Stimulated activated naive CD8-positive, alpha-beta T cell treated with anti-CD3 and anti-CD28 coated beads, Interleukin-15, Interleukin-2, amounts not matched to agents 100 ng/mL and 50 ng/mL, for 24 hours (primary cell): ENCODE measurements around the gene KIAA0753.

Source experiments
- H3K27ac Mint-ChIP-seq: one replicate; pipeline ENCODE4 v1.8.0; 2021; ENCODE audit warnings: mild to moderate bottlenecking, mixed read lengths
- H3K27me3 Mint-ChIP-seq: one replicate; pipeline ENCODE4 v1.8.0; 2021; ENCODE audit warnings: mixed read lengths
- H3K36me3 Mint-ChIP-seq: one replicate; pipeline ENCODE4 v1.8.0; 2021; ENCODE audit warnings: low read depth, mixed read lengths
- H3K4me1 Mint-ChIP-seq: one replicate; pipeline ENCODE4 v1.8.0; 2021; ENCODE audit warnings: low read depth, mixed read lengths
- H3K4me3 Mint-ChIP-seq: one replicate; pipeline ENCODE4 v1.8.0; 2021; ENCODE audit warnings: mild to moderate bottlenecking, mixed read lengths
- H3K9me3 Mint-ChIP-seq: one replicate; pipeline ENCODE4 v1.8.0; 2021; ENCODE audit warnings: mixed read lengths

KIAA0753 gene

GRCh38 chr17:6531575-6531974, 108.9 kb downstream of the KIAA0753 start:
- Mint-ChIP-seq H3K27me3 (no peaks in the 10 kb centered on the region), H3K9me3 (no peaks in the 10 kb centered on the region), H3K4me3 (no peak overlapping the region), H3K4me1 (no peaks in the 10 kb centered on the region), H3K27ac (no peak overlapping the region), H3K36me3 (no peaks in the 10 kb centered on the region)

GRCh38 chr17:6530324-6530920, 110.1 kb downstream of the KIAA0753 start:
- no peaks in the 10 kb centered on the region for H3K4me1 Mint-ChIP-seq
- no peak overlapping the region for H3K27ac Mint-ChIP-seq
- no peak overlapping the region for H3K4me3 Mint-ChIP-seq
- no peaks in the 10 kb centered on the region for H3K9me3 Mint-ChIP-seq
- H3K36me3 Mint-ChIP-seq, result no peaks in the 10 kb centered on the region
- H3K27me3 Mint-ChIP-seq, result no peaks in the 10 kb centered on the region

GRCh38 chr17:6528557-6528956, 112.0 kb downstream of the KIAA0753 start:
- no peak overlapping the region for H3K4me3 Mint-ChIP-seq
- no peaks in the 10 kb centered on the region for H3K4me1 Mint-ChIP-seq
- no peaks in the 10 kb centered on the region for H3K27me3 Mint-ChIP-seq
- H3K27ac Mint-ChIP-seq, result no peak overlapping the region
- no peaks in the 10 kb centered on the region for H3K9me3 Mint-ChIP-seq
- no peaks in the 10 kb centered on the region for H3K36me3 Mint-ChIP-seq
